Stimulated activated CD4-positive, alpha-beta T cell treated with anti-CD3 and anti-CD28 coated beads, Interleukin-2, amount 100 ng/mL, for 24 hours (primary cell): Measurements from ENCODE around the gene SMYD3.
"Not testable (repeated sequence)": the region's sequence is repeated elsewhere in the genome, so short reads cannot be mapped to it uniquely, and the experiment has no call there.

Source experiments
- DNase-seq, 2 donors: peaks; one replicate each; pipeline ENCODE4 v3.0.0-alpha.2; 2020

Gene SMYD3

DNA sequence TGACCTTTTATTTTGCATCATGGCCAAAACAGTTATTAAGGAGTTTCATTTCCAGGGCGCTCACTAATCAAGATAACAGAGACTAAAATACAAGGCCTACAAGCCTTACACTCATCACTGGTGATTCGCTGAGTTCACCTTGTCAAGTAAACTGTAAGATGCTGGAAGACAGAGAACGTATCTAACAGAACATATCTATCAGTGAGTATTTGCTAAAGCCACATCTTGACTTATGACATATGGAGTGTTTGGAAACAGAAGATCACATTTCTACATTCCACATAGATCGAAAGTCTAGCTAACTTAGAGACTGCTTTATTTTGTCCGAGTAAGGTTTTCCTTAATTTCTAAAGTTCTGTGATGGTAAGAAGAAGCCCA lies 506.5 kb downstream of the SMYD3 start:
- no peak for DNase-seq

DNA sequence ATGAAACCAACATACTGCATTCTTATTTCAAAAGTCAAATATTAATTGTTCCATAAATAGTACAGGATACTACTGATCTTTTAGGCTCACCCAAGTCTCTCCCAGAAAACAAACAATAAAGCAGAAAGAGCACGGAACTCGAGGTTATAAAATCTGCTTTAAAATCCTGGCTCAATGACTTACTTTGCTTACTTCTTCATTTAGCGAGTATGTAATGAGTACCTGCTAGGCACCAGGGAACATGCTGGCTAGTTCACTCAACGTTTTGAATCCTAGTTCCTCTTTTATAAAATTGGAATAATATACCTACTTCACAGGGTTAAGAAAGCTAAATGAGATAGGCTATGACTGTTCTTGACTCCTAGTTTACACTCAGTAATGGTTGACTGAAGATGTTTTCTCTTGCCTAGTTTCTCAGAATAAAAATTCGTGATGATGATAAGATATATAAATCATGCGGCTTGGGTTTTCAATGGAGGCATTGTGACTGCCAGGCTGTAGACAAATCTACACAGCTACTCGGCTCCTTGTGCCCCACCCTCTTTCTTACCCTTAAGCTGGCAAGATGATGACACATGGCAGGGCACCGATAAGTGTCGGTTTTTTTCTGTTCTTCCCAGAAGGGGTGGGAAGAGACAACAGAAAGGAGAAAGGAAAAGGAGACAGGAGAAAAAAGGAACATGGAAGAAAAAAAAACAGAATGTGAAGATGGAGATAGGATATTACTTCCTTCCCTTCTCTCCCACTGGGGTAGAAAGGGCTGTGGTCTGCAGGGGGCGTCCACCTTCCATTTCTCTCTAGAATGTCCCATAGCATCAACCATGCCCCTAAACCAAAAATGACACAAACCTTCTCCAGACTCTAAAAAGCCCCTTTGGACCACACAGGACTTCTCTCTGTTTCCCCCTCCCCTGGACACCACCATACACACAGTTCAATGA lies 507.1 kb downstream of the SMYD3 start:
- no peak for DNase-seq

GRCh38 chr1:245997471-245998258 lies 509.4 kb downstream of the SMYD3 start:
- DNase-seq: no peak

- DNase-seq: no peak
Measured at GRCh38 chr1:245996811-245997210, 510.3 kb downstream of the SMYD3 start.

DNA sequence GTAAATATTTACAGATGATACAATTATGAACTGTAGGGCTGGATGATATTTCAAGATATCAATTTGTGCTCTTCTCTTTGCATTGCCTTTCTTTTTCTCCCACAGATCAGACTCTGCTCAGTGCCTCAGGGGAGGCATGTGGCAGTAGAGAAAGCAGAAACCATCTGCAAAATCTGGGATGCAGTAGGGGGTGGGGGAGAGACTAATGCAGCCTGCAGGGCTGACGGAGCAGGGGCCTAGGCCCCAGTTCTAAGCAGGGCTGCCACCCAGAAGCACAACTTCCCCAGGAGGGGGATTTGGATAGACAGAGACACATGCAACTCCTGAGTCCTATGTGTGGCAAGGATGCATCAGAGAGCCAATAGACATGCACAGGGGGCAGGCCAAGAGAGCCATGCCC lies 511.6 kb downstream of the SMYD3 start:
- no peak for DNase-seq

DNA sequence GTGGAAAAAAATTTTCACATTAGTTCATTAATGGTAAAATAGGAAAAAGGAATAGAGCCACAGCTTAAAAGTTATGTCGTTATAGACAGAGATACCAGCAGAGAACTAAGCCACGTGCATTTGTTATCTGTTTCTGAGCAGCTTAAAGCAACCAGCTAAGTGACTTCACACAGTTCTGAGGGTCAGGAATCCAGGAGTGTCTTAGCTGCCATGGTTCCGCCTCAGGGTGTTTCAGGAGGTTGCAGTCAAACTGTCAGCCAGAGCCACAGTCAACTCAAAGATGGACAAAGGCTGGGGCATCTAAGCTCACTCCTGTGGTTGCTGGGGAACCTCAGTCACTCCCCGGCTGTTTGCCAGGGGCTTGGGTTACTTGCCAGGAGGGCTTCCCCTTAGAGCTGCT lies 515.8 kb downstream of the SMYD3 start:
- no peak for DNase-seq

GRCh38 chr1:245990315-245991022 lies 516.6 kb downstream of the SMYD3 start:
- no peak for DNase-seq

DNA sequence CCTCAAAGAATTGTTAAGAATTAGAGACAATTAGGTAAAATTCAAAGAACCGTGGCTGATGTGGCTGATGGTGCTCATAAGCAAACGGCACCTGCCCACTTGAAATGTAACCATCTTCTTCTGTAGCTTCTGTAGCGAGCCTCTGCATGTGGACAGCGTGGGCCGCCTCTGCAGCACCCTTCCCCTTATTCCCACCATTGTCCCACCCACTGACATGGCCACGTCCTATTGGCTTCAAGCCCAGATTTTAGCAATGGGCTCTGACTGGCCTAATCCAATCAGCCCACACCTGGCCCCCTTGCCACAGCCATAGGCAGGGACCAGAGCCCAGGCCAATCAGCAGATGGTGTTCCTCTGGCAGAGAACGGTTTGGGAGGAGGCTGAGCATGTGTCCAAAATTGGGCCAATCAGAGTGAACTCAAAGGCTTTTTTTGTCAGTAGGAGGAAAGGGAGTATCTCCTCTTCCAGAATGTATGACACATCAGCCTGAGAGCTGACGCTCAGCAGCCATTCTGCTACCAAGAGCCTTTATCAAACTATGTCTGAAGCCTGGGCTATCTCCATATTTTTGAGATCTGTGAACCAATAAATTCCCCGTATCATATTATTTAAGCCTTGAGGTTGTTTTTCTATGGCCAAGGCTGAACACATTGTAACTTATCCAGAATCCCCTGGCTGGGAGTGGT lies 518.5 kb downstream of the SMYD3 start:
- no peak for DNase-seq

GRCh38 chr1:245987997-245988392 lies 519.1 kb downstream of the SMYD3 start:
- DNase-seq: no peak

DNA sequence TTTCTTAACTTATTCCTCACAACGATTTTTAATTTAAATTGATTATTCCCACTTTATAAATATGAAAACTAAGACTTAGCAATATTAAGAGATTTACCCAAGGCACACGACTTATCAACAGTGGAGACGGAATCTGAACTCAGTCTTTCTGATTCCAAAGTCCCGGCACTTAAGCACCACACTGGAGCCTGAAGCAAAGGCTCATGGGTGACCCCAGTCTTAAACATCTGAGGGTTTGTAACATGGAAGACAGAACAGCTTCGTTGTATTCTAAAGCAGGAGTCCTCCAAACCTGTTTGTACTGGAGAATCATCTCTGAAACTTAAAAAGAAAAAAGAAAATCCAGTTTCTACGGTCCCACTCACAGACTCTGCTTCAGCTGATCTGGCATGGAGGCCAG lies 519.5 kb downstream of the SMYD3 start:
- no peak for DNase-seq

- no peak for DNase-seq
Measured at GRCh38 chr1:245987219-245987545, 519.9 kb downstream of the SMYD3 start.

GRCh38 chr1:245986404-245987218 lies 520.5 kb downstream of the SMYD3 start:
- no peak for DNase-seq

GRCh38 chr1:245984390-245985155 lies 522.5 kb downstream of the SMYD3 start:
- DNase-seq: no peak

- no peak for DNase-seq
Measured at GRCh38 chr1:245983294-245983967, 523.6 kb downstream of the SMYD3 start.

- no peak for DNase-seq
Measured at GRCh38 chr1:245979589-245979988, 527.5 kb downstream of the SMYD3 start.

GRCh38 chr1:245978915-245979314 lies 528.2 kb downstream of the SMYD3 start:
- no peak for DNase-seq

GRCh38 chr1:245972476-245972875 lies 534.6 kb downstream of the SMYD3 start:
- DNase-seq: no peak

DNA sequence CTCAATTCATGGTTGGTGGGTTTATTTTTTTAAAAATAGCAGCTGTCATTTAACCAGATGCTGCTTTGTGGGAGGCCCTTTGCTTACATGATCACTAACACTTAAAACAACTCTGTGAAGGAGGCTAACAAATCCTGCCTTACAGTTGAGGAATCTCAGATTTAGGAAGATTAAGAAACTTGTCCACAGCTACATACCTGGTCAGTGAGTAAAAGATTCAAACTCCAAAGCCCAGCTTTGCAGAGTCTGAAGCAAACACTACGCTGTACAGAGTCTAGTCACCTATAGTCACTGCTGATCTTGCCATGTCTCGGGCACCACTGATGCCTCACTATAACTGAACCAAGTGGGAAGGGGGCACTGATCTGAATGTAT lies 535.4 kb downstream of the SMYD3 start:
- DNase-seq: no peak

GRCh38 chr1:245971076-245971710 lies 535.9 kb downstream of the SMYD3 start:
- DNase-seq: not testable (repeated sequence)

- DNase-seq: no peak
Measured at GRCh38 chr1:245969283-245969682, 537.8 kb downstream of the SMYD3 start.
